Breast epithelium (tissue), 4 donors: ENCODE data around the gene TARS1. TPM values are rescaled to one million over a fixed set of nuclear protein-coding genes. Genes with fewer than 3 reads are reported as not detected.

Experiments used
- DNase-seq, 2 donors: peaks; one replicate each; pipeline ENCODE4 v3.0.0-alpha.2; 2019; ENCODE audit warnings: low spot score in 2 of 2
- H3K27ac ChIP-seq, 2 donors: fragments of 200-600 bp; sonication (generic) in 1 of 2; one replicate each; pipeline ENCODE4 v1.5.1; 2016 to 2019; ENCODE audit warnings: mild to moderate bottlenecking in 1 of 2
- H3K27me3 ChIP-seq, 2 donors: fragments of 200-600 bp; sonication (generic) in 1 of 2; one replicate each; pipeline versions ENCODE4 v1.5.1 to v1.6.0; 2017 to 2019; ENCODE audit warnings: control low read depth in 1 of 2, mild to moderate bottlenecking in 1 of 2
- H3K36me3 ChIP-seq: fragments of 200-600 bp; one replicate; pipeline ENCODE4 v1.5.1; 2019
- H3K4me1 ChIP-seq, 2 donors: fragments of 200-600 bp; sonication (generic); one replicate each; pipeline ENCODE4 v1.5.1; 2016 to 2019; ENCODE audit warnings: control low read depth in 1 of 2
- H3K4me3 ChIP-seq, 3 donors: fragments of 200-600 bp; sonication (generic); 1 replicate in 2 of 3; 2 replicates in 1 of 3; pipeline ENCODE4 v1.5.1; 2016 to 2019; ENCODE audit warnings: mild to moderate bottlenecking in 3 of 3, moderate library complexity in 2 of 3
- H3K9me3 ChIP-seq, 2 donors: fragments of 200-600 bp; sonication (generic) in 1 of 2; one replicate each; pipeline ENCODE4 v1.5.1; 2016 to 2019; ENCODE audit warnings: control low read depth in 1 of 2
- CTCF ChIP-seq, 3 donors: fragments of 450-650 bp; IDR thresholded peaks; one replicate each; pipeline ENCODE4 v1.5.1; 2016 to 2017; ENCODE audit warnings: antibody characterized with exemption in 3 of 3, mild to moderate bottlenecking in 3 of 3, moderate library complexity in 3 of 3
- POLR2A ChIP-seq: fragments of 450-650 bp; IDR thresholded peaks from one replicate; pipeline ENCODE4 v1.6.1; 2016; ENCODE audit warnings: antibody characterized with exemption, mild to moderate bottlenecking, moderate library complexity
- POLR2AphosphoS5 ChIP-seq, 3 donors: sonication (generic); formaldehyde crosslinking; IDR thresholded peaks; one replicate each; pipeline ENCODE4 v1.6.1; 2017; ENCODE audit warnings: antibody characterized with exemption in 3 of 3
- intact Hi-C: fragments of 100-400 bp; cut with DNase I; formaldehyde crosslinking; loops from one replicate; pipeline ENCODE4 v1.15.1; 2023; ENCODE audit warnings: low total_unique reads
- total RNA-seq, 3 donors: library from RNA; depleted of rRNA; stranded (reverse); fragments of >200 nt; gene quantifications; one replicate each; pipeline ENCODE4 v1.1.0, GENCODE V29; 2016

The TARS1 gene
- total RNA-seq, 3 donors from 2014 or later = 58.4 to 66.5 (median 64.2) TPM

DNA sequence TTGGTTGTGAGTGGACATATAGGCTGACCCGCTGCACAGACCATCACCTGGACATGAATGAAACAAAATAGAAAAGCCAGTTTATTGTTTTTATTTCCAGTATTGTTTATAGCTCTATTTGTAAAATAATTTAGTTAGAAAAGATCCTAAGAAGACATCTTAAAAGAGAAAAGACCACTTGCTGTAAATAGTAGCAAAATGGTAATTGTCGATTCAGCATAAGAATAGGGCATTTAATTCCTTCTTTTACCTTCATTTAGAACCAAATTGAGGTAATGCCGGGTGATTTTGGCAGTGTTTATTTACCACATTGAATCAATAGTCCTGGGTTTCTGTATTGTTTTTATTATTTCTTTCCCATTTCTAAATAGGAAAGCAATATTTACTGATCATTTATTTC is 7.4 kb downstream of the TARS1 start:
- no peaks in the 10 kb centered on the region for H3K27me3 ChIP-seq
- H3K4me3 ChIP-seq = no peak overlapping the region
- no peak for TF ChIP-seq CTCF (IDR thresholded peaks at IDR 0.05)
- TF ChIP-seq POLR2AphosphoS5 (IDR thresholded peaks at IDR 0.05) = no peak
- TF ChIP-seq POLR2A = no peak
- peaks cover 0 to 5% of the 10 kb centered on the region in 2 donors for H3K4me1 ChIP-seq
- DNase-seq = no peak
- H3K27ac ChIP-seq = no peak overlapping the region
- H3K36me3 ChIP-seq = no peaks in the 10 kb centered on the region
- intact Hi-C loops = no loop called here
- H3K9me3 ChIP-seq = no peaks in the 10 kb centered on the region

DNA sequence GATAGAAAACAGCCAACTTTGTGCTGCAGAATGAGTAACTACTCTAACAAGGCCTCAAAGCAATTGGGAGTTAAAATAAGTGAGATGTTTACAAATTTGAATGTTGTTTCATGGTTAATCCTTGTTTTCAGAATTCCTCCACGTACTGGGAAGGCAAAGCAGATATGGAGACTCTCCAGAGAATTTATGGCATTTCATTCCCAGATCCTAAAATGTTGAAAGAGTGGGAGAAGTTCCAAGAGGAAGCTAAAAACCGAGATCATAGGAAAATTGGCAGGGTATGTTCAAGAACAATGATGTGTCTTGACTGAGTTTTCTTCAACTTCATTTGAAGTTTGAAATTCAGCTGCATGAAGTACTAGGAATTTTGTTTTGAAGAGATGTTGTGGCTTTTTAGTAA is 16.4 kb downstream of the TARS1 start:
- H3K4me1 ChIP-seq = no peaks in the 10 kb centered on the region
- no peak overlapping the region for H3K27ac ChIP-seq
- TF ChIP-seq CTCF (IDR thresholded peaks at IDR 0.05) (no peak), POLR2A (no peak), POLR2AphosphoS5 (IDR thresholded peaks at IDR 0.05) (no peak)
- H3K9me3 ChIP-seq = no peaks in the 10 kb centered on the region
- no peaks in the 10 kb centered on the region for H3K36me3 ChIP-seq
- intact Hi-C loops = no loop called here
- no peak for DNase-seq
- H3K4me3 ChIP-seq = no peak overlapping the region
- H3K27me3 ChIP-seq = no peaks in the 10 kb centered on the region

GRCh38 chr5:33457817-33458216 is 17.1 kb downstream of the TARS1 start:
- Histone ChIP-seq H3K9me3 (no peaks in the 10 kb centered on the region), H3K4me1 (no peaks in the 10 kb centered on the region), H3K36me3 (no peaks in the 10 kb centered on the region), H3K27ac (no peak overlapping the region), H3K27me3 (no peaks in the 10 kb centered on the region), H3K4me3 (no peak overlapping the region)
- no peak for DNase-seq
- intact Hi-C loops = no loop called here
- no peak for TF ChIP-seq CTCF (IDR thresholded peaks at IDR 0.05)
- TF ChIP-seq POLR2AphosphoS5 (IDR thresholded peaks at IDR 0.05) = no peak
- no peak for TF ChIP-seq POLR2A

DNA sequence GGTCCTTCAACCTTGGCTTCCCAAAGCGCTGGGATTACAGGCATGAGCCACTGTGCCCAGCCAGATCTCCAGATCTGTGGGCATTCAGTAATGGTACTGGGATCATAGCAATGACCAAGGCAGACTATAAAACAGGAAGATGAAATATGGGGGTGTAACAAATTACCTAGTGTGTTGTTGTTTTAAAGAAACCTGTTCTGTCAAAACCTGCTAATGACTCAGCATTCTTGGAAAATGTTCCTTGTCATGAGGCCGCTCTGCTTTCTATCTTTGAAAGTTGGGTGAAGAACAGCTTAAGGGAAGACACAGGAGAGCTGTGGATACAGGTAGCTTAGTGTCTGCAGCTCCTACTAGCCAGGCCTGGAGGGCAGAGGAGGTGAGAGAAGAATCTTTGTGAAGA is 19.4 kb downstream of the TARS1 start:
- intact Hi-C loops = no loop called here
- TF ChIP-seq CTCF (IDR thresholded peaks at IDR 0.05) = no peak
- TF ChIP-seq POLR2A = no peak
- no peak for TF ChIP-seq POLR2AphosphoS5 (IDR thresholded peaks at IDR 0.05)
- Histone ChIP-seq H3K4me3 (no peak overlapping the region), H3K9me3 (no peaks in the 10 kb centered on the region), H3K4me1 (no peaks in the 10 kb centered on the region), H3K27me3 (no peaks in the 10 kb centered on the region), H3K27ac (no peak overlapping the region), H3K36me3 (peaks cover under 1% of the 10 kb centered on the region)
- no peak for DNase-seq

DNA sequence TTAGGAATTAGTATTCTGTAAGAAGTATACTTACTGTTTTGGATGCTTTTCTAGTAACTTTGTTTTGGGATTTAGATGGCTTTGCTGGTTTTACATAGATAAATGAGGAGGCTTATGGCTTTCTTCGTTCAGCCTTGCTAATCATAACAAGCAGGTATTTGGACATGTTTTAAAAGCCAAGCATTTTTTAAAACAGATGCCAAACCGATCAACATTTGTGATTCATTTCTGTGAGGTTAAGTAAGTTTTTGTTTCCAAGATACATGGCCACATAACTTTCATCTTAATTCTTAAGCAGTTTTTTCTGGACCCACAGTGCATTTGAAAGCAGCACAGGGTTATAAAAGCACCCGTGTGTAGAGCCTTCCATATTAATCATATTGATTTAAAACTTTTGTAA is 21.7 kb downstream of the TARS1 start:
- no peak overlapping the region for H3K27ac ChIP-seq
- DNase-seq = no peak
- intact Hi-C loops = no loop called here
- TF ChIP-seq CTCF (IDR thresholded peaks at IDR 0.05) (no peak), POLR2A (no peak), POLR2AphosphoS5 (IDR thresholded peaks at IDR 0.05) (no peak)
- H3K4me1 ChIP-seq = no peaks in the 10 kb centered on the region
- H3K36me3 ChIP-seq = peaks cover 9% of the 10 kb centered on the region
- no peaks in the 10 kb centered on the region for H3K27me3 ChIP-seq
- no peak overlapping the region for H3K4me3 ChIP-seq
- no peaks in the 10 kb centered on the region for H3K9me3 ChIP-seq
